ENCODE results near the gene RABGEF1.
"Not testable (repeated sequence)": the region's sequence is repeated elsewhere in the genome, so short reads cannot be mapped to it uniquely, and the experiment has no call there.

The RABGEF1 gene

GRCh38 chr7:66832531-66833351, 92.2 kb downstream of the RABGEF1 start:
- H3K4me3 Mint-ChIP-seq = no peak overlapping the region
- H3K36me3 Mint-ChIP-seq (ENCODE audit: low read depth) = no peaks in the 10 kb centered on the region
- no peak for TF ChIP-seq CTCF (IDR thresholded peaks at IDR 0.05)
- no peak overlapping the region for H3K27ac Mint-ChIP-seq
- no peak for DNase-seq
- peaks cover 3% of the 10 kb centered on the region for H3K9me3 Mint-ChIP-seq
- peaks cover 22% of the 10 kb centered on the region for H3K27me3 Mint-ChIP-seq (ENCODE audit: low read depth, poor library complexity)
- H3K4me1 Mint-ChIP-seq = no peaks in the 10 kb centered on the region

- DNase-seq = peak; percentile 34
- Mint-ChIP-seq H3K36me3 (ENCODE audit: low read depth) (no peaks in the 10 kb centered on the region), H3K27me3 (ENCODE audit: low read depth, poor library complexity) (peaks cover 15% of the 10 kb centered on the region), H3K4me3 (no peak overlapping the region), H3K27ac (no peak overlapping the region), H3K9me3 (peaks cover 3% of the 10 kb centered on the region), H3K4me1 (no peaks in the 10 kb centered on the region)
- peak; percentile 41 for TF ChIP-seq CTCF (IDR thresholded peaks at IDR 0.05)
Observed at GRCh38 chr7:66837007-66837406, 96.5 kb downstream of the RABGEF1 start.

GRCh38 chr7:66837661-66838060, 97.1 kb downstream of the RABGEF1 start:
- no peak overlapping the region for H3K27ac Mint-ChIP-seq
- H3K4me3 Mint-ChIP-seq = no peak overlapping the region
- H3K36me3 Mint-ChIP-seq (ENCODE audit: low read depth) = no peaks in the 10 kb centered on the region
- no peak for DNase-seq
- H3K9me3 Mint-ChIP-seq = peaks cover 3% of the 10 kb centered on the region
- no peaks in the 10 kb centered on the region for H3K4me1 Mint-ChIP-seq
- no peak for TF ChIP-seq CTCF (IDR thresholded peaks at IDR 0.05)
- peaks cover 20% of the 10 kb centered on the region for H3K27me3 Mint-ChIP-seq (ENCODE audit: low read depth, poor library complexity)

GRCh38 chr7:66839814-66840213, 99.3 kb downstream of the RABGEF1 start:
- H3K4me3 Mint-ChIP-seq = no peak overlapping the region
- no peak for TF ChIP-seq CTCF (IDR thresholded peaks at IDR 0.05)
- no peaks in the 10 kb centered on the region for H3K36me3 Mint-ChIP-seq (ENCODE audit: low read depth)
- no peak overlapping the region for H3K27ac Mint-ChIP-seq
- H3K4me1 Mint-ChIP-seq = peaks cover 14% of the 10 kb centered on the region
- no peak for DNase-seq
- H3K27me3 Mint-ChIP-seq (ENCODE audit: low read depth, poor library complexity) = peaks cover 29% of the 10 kb centered on the region
- H3K9me3 Mint-ChIP-seq = peaks cover 3% of the 10 kb centered on the region

GRCh38 chr7:66840316-66840715, 99.8 kb downstream of the RABGEF1 start:
- Mint-ChIP-seq H3K27ac (no peak overlapping the region), H3K36me3 (ENCODE audit: low read depth) (no peaks in the 10 kb centered on the region), H3K9me3 (peaks cover 3% of the 10 kb centered on the region), H3K27me3 (ENCODE audit: low read depth, poor library complexity) (peaks cover 29% of the 10 kb centered on the region), H3K4me3 (no peak overlapping the region), H3K4me1 (peaks cover 19% of the 10 kb centered on the region)
- no peak for DNase-seq
- no peak for TF ChIP-seq CTCF (IDR thresholded peaks at IDR 0.05)

- Mint-ChIP-seq H3K36me3 (ENCODE audit: low read depth) (no peaks in the 10 kb centered on the region), H3K9me3 (peaks cover 3% of the 10 kb centered on the region), H3K4me3 (no peak overlapping the region), H3K4me1 (peaks cover 29% of the 10 kb centered on the region), H3K27ac (no peak overlapping the region), H3K27me3 (ENCODE audit: low read depth, poor library complexity) (peaks cover 29% of the 10 kb centered on the region)
- no peak for DNase-seq
- TF ChIP-seq CTCF (IDR thresholded peaks at IDR 0.05) = no peak
Observed at GRCh38 chr7:66841898-66842297, 101.4 kb downstream of the RABGEF1 start.

GRCh38 chr7:66843492-66843891, 103.0 kb downstream of the RABGEF1 start:
- Mint-ChIP-seq H3K4me3 (peak overlapping the region; percentile 93), H3K4me1 (peaks cover 40% of the 10 kb centered on the region), H3K27me3 (ENCODE audit: low read depth, poor library complexity) (peaks cover 22% of the 10 kb centered on the region)
- H3K9me3 Mint-ChIP-seq; H3K27ac Mint-ChIP-seq; H3K36me3 Mint-ChIP-seq (ENCODE audit: low read depth); DNase-seq: not testable (repeated sequence)

All from nephron progenitor cell (in vitro differentiated cells).